ENCODE results near the gene EGFL7.

EGFL7 gene

DNA sequence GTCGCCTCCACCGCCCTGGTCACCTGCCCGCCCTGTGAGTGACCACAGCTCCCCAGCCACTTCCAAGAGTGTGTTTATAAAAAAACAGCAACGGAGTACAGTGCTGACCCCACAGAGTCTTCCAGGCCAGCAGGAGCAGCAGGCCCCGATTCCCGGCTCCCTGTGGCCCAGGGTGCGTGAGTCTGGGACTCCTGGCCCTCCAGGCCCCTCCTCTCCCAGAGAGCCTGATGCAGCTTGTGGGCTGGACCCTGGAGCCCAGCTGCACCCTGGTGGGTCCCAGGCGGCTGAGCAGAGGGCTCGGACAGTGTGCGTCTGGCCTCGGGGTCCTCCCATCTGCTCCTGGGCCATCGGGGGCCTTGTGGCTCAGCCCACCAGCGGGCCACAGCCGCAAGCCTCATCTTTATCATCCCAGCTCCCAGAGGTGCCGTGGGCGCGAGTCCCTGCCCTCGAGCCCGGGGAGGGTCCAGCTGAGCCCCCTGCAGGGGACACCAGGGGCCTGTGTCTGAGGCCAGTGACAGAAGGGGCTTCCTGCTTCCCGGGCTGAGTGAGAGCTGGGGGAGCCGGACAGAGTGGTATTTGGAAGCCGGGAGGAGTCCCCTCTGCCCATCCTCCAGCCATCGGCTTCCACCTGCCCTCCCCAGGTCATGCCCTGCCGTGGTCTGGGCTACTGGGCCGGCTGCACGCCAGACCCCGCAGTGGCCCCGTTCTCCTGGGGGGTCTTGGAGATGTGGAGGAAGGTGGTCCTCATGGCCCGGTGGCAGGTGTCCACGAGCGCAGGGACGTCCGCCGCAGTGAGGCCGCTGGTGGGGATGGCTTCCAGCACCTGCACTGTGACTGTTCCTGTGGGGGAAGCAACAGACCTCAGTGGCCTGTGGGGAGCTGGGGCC is 10.6 kb downstream of the EGFL7 start:
- no peak for DNase-seq (ENCODE audit: low spot score)

DNA sequence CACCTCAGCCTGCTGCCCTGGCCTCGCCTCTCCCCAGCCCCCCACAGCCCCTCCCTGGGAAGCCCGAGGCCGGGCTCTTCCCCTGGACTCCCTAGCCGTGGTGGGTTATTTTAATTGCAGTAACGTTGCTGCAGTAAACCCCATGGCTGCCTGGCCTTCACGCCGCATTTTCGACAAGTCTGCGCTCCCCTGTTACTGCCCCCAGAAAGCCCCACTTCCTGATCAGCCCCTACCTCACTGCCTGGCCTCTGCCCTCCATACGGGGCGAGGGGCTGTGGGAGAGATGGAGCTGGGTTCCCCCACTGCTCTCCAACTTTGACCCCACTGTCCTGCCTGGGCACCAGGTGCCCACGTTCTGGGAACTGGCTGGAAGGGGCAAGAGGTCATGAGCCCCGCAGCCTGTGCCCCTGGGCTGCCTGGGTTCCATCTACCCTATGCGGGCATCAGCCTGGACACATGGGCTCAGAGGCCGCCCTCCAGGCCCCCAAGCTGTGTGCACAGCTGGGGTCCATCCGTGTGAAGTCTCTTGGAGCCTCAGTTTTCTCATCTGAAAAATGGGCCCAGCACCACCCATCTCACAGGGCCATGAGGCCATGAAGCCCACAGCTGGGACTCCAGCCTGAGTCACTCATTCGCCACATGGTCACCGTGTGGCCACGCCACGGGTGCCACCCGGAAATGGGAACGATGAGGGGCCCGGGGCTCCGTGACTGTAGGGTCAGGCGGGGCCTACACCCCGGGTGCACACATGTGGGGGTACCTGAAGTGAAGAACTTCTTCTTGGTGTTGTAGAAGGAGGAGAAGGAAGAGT is 11.5 kb downstream of the EGFL7 start:
- DNase-seq (ENCODE audit: low spot score): no peak

DNA sequence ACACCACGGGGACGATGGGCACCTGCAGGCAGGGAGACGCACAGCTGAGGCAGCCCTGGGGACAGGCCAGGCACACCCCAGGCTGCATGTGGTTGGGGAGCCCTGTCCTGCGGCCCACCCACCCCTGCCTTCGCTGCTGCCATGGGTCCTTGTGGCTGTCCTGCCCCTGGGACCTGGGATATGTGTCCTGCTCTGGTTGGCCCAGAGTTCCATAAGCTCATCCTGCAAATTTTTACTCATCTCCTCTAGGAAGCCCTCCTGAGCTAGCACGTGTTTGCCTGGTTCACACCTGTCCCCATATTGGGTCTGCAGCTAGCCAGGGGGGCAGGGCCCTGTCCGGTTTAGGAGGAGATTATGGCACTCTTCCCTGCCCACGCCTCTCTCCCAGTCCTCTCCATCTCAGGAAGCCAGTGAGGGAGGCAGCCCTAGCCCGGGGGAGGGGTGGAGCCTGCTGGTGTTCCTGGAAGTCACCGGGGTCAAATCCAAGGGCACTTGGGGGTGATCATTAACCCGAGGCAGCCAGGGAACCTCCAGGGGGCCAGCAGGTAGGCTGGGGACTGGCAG is 12.2 kb downstream of the EGFL7 start:
- no peak for DNase-seq (ENCODE audit: low spot score)

DNA sequence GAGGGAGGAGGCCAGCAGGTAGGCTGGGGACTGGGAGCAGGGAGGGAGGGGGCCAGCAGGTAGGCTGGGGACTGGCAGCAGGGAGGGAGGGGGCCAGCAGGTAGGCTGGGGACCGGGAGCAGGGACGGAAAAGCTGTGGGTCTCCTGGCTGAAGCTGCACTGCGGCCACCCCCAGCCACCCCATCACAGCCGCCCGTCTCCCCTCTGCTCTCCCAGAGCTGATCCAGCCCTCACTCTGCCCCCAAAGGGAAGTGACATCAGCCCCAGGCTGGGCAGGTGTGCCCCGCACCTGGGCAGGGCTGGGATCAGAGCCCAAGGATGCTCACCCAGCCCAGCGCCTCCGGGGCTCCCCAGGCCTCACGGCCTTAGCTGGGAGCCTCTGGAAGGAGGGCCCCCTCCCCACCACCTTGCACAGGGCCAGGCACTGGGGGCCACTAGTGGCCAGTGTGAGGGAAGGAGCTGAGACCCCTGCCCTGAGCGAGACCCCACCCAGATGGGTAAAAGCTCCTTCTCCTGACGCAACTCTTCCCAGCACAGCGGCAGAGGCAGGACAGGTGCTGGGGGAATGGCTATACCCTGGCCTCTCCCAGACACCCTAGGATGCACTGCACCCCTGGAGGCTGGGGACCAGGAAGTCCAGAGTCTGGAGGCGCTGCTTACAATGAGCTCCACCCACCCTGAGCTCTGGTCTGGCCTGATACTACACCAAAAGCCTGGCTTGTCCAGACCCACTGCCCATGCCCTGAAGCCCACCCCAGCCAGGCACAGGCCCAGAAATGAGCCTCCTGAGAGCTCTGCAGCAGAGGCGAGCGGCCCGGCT is 13.0 kb downstream of the EGFL7 start:
- no peak for DNase-seq (ENCODE audit: low spot score)

DNA sequence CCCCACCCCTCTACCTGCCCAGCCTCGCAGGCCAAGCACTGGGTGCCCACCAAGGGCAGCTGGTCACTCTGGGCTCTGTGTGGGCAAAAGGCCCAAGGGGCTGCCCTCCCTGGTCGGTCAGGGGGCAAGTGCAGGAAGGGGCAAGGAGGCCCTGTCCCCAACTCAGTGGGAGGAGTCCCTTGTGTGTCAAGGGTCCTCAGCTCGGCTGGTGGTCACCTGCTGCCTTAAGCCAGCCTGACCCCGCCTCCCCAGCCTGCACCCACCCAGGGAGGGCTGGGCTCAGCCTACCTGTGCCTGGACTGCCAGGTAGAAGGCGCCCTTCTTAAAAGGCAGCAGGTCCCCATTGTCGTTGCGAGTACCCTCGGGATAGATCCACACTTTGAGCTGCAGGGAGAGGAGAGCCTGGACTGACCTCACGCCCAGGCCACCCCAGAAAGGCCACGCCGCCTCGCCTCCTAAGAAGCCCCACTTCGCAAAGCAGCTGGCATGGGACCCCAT is 13.6 kb downstream of the EGFL7 start:
- no peak for DNase-seq (ENCODE audit: low spot score)

DNA sequence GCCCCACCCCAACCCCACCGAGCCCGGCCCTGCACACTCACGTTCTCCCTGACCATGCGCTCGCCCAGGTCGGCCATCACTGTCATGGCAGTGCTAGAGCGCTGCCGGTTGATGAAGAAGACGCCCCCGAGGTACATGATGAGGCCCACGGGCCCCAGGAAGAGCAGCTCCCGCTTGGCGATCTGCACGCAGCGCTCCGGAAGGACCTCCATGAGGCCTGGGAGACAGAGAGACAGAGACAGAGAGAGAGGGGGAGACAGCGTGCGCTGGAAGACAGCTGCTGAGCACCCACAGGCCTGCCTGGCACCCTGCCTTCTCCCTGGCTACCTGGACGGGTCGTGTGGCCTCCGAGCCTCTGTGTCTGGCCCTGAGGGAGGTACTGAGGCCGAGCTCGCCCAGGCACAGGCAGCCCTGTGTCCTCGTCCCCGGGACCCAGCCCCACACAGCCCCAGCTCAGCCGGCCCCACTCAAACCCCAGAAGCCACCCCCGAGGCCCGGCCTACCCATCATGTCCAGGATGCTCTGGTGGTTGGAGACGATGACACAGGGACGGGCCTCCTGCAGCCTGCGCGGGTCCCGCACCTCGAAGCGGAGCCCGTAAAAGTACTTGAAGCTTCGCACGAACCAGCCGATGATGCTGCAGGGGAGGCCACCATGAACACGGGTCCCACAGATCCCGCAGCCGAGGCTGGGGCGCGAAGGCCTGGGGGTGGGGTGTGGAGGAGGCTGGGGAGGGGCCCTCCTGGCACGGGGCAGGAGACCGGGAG is 14.4 kb downstream of the EGFL7 start:
- no peak for DNase-seq (ENCODE audit: low spot score)

DNA sequence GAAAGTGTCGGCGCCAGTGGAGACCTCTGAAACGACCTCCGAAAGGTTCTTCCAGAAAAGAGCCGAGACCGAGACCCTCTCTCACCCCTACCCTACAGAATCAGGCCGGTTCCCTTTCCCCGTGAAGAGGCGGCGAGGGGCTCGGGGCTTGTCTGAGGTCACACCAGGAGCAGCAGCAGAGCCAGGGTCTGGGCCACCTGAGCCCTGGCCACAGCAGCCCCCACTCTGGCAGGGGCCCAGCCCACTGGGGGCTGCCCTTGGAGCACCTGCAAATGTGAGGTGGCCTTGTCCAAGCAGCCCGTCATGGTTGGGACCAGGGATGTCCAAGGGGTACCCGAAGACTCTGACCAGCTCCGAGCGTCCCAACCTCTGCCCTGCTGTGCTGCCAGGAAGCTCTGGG is 15.3 kb downstream of the EGFL7 start:
- DNase-seq (ENCODE audit: low spot score): no peak

DNA sequence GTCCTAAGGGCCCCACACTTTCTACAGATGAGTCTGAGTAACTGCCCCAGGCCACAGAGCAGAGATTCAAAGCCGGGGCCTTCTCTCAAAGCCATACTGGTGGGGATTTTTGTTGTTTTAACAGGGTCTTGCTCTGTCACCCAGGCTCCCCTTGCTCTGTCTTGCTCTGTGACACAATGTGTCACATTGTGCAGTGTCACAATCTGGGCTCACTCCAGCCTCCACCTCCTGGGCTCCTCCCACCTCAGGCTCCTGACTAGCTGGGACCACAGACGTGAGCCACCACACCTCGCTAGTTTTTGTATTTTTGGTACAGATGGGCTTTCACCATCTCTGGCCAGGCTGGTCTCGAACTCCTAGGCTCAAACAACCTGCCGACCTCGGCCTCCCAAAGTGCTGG is 15.9 kb downstream of the EGFL7 start:
- no peak for DNase-seq (ENCODE audit: low spot score)

DNA sequence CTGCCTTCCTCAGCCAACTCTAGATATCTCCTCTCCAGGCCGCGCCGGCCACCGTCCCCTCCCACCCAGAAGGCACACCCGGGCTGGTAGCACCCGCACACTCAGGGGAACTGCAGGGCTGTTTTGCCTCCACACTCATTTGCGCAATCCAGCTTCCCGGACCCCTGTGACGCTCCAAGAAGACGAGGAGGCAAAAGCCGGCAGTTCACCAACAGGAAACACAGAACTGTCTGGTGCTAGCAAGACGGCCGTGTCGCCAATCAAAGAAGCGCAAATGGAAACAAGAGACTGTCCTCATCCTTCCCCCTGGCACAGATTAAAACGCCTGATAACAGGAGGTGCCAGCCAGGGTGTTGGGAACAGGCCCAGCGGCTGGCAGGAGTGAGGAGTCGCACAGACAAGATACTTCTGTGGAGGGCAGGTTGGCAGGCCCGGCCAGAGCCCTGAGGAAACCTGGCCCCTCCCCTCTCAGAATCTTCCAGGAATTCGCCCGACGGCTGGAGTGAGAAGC is 16.8 kb downstream of the EGFL7 start:
- DNase-seq (ENCODE audit: low spot score): no peak

DNA sequence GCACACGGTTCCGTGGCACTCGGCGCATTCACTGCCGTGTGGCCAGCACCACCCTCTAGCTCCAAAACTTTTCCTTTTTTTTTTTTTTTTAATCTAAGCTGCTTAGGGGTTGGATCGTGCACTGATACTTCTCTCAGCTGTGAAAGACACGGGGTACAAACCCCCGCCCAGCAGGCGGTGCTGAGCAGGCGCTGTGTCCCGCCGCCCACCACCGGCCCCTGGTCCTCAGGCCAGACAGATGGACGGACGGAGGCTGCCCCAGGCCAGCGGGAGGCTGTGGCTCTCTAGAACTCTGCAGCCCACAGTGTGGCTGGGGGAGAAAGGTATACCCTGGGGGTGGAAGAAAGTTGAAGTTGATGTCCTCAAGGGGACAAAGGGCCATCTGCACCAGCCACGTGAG is 18.3 kb downstream of the EGFL7 start:
- no peak for DNase-seq (ENCODE audit: low spot score)

DNA sequence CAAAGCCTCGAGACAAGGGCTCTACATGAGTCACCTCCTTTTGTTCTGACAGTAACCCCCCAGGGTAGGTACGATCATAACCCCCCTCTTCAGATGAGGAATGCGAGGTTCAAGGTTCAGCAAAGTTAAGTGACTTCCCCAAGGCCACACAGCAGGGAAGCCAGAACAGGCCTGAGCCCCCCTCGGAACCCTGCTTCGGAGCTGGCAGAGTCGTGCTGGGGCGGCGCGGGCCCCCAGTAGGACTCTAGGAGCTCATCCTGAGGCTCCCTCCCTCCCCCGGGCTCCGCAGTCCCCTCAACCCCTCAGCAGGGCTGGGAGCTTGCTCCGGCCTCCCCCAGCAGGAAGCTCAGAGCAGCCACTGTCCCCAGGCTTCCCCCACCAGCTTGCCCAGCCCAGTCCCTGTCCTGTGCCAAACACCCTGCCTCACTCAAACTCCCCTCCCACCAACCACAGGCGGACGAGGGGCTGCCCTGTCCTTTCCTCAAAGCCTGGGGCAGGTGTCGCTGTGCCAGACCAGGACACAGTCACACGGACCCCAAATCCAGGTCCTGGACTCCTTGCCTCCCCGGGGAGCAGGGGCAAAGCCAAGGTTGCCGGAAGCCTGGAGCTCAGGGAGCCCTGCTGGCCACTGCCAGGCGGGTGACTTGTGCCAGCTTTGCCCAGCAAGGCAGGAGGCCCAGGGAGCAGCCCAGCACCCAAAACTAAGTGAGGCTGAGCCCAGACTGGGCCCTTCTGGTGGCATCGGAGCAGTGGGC is 19.4 kb downstream of the EGFL7 start:
- no peak for DNase-seq (ENCODE audit: low spot score)

DNA sequence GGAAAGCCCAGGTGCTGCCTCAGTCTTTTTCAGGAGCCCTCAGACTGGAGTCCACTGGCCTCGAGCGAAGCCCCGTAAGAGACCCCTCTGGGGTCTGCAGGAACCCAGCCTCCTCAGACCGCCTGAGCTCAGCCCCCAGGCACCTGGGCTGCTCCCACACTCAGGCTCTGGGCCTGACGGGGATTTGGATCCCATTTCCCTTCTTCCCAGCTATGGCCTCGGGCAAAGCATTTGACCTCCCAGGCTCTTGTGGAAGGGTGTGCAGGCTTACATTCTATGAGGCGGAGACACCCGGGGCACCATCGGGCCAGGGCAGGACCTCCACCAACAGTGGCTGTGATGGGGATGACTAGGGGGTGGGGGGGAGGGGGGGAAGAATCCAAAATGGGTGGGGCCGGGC is 20.0 kb downstream of the EGFL7 start:
- DNase-seq (ENCODE audit: low spot score): no peak

DNA sequence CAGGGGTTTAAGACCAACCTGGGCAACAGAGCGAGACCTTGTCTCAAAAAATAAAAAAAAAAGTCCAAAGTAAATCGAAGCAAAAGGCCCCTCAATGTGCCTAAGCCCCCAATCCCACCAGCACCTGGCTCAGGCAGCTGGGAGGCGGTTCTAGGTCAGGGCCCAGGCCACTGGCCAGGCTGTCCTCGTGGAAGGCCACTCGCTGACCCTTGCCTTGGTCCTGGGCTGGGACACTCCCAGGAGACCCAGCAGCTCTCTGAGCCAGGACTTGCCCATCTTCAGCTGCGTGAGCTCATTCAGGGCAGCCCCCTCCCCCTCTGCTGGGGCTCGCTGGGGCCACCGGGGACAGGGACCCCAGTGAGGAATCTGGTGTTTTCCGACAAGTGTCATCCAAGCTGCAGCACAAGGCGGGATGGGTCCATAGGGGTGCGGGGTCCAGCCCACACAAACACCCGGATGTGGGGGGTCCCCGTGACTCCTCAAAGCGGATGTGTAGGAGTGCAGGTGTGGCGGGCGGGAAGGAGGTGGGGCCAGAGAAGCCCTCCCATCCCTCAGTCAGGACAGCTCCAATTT is 20.5 kb downstream of the EGFL7 start:
- no peak for DNase-seq (ENCODE audit: low spot score)

DNA sequence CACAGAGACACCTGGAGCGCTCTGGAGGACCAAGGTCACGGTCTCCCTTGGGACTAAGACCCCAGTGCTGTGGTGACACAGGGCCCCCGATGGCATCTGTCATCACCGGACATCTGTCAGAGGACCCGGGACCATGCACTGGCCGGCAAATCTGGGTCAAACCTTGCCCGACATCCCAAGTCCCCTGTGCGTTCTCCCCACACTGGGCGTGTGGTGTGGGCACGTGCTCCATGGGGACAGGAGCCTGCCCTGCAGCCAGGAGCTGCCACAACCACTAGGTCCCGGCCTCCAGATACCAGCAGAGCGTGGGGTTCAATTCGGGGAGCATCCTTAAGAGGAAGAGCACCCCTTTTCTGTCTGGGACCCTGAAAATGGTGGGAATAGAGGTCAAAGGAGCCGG is 21.0 kb downstream of the EGFL7 start:
- no peak for DNase-seq (ENCODE audit: low spot score)

DNA sequence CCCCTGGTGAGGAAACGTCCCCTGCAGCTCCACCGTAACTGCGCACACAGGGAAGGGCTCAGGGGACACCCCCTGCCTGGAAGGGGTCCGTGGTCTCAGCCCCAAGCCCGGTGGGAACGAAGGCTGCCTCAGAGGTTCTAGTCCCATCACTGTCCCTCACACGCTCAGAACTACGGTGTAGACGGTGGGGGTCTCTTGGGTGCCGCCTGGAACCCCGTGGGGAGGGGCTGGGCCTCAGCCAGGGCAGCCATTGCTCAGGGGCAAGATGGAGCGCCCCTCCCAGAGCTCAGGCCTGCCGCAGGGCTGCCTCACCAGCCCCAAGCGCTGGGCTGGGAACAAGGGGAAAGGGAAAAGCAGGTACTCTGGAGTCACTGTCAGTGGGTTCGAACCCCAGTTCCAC is 21.6 kb downstream of the EGFL7 start:
- no peak for DNase-seq (ENCODE audit: low spot score)

DNA sequence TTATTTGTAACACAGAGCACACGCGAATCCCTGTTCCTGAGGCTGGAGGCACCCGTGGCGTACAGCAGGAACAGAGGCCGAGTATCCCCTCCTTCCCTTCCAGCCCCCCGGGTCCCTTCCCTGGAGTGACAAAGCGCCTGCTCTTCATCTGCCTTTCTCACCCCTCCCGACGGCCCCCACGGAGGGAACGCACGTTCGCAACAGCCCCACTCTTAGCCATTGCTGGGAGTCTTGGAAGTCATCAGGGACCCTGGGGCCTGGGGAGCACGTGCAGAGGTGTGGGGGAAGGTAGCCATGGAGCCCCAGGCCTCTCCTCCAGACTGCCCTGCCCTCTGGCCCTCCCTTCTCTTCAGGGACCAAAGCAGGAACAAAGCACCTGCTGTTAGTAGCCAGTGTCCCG is 22.1 kb downstream of the EGFL7 start:
- DNase-seq (ENCODE audit: low spot score): no peak

DNA sequence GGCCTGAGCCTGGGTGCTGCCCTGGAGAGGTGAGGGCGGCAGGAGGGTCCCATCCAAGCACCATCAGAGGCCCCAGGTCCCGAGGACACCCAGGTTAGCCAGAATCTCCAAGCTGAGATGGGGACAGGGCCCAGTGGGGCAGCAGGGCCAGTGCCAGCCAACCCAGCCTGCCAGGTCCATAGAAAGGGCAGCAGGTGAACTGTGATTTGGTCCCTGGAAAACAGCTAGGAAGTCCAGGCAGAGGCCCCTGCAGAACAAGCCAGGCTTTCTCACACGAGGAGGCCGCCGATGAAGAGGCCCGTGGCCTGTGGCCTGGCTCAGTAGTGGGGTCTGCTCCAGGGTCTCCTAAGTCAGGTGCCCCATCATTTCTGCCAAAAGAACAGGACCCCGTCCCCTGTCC is 22.5 kb downstream of the EGFL7 start:
- DNase-seq (ENCODE audit: low spot score): no peak

DNA sequence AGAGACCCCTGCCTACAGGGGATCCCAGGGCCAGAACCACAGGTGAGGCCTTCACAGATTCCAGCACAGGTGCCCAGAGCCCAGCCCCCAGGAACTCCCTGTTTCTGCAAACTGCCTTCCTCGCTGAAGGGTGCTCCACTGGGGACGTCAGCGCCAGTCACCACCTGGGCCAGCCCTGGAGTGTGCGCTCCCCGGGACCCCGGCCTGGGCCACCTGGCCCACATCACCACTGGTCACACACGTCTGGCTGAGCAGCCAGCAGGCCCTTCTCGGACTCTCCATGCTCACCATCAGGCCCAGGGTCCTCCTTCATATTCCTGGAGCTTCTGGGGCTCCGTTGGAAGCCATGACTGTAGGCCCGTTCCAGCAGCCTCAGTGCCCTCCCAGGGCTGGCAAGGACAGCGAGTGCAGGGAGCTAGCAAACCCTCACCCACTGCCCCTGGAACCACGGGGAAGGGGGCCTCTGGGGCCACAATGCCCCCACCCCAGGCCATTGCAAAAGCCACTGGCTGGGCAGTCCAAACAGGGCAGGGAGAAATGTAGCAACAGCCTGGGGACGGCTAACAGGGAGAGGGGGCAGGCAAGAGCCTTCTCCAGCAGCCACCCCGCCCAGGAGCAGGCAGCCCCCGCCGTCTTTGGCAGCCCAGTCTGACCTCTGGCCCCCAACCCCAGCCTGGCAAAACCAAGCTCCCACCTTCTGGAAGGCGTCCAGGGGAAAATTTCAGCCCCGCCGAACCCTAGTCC is 23.2 kb downstream of the EGFL7 start:
- no peak for DNase-seq (ENCODE audit: low spot score)

DNA sequence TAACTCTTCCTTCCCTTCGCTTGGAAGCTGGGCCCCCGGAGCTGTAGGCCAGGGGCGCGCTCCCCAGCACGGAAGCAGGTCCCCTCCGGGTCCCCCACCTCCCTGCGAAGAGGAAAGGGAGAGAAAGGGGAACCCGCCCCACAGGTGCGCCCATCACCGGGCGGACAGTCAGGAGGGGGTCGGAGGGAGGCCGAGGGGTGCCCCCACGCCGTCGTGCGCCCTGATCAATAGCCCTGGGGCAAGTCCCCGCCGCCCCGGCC is 23.7 kb downstream of the EGFL7 start:
- DNase-seq (ENCODE audit: low spot score): peak; percentile 41

Data from germinal center (tissue), 1 donor.